H1 (cell line): ENCODE data around the gene FNDC1. TPM values are rescaled to one million over a fixed set of nuclear protein-coding genes. Genes with fewer than 3 reads are reported as not detected.

Source experiments
- KDM5A ChIP-seq: fragments of 200-600 bp; IDR thresholded peaks from 2 replicates; pipeline ENCODE4 v1.7.1; 2012; ENCODE audit warnings: mild to moderate bottlenecking, low read length, inconsistent platforms, mixed read lengths
- POU5F1 ChIP-seq: IDR thresholded peaks from 2 replicates; pipeline ENCODE4 v1.6.1; 2011; ENCODE audit warnings: low read depth, mild to moderate bottlenecking, low read length, moderate library complexity
- SUZ12 ChIP-seq: fragments of 200-600 bp; sonication (generic); IDR thresholded peaks from 2 replicates; pipeline ENCODE4 v1.6.1; 2012; ENCODE audit warnings: mild to moderate bottlenecking, inconsistent platforms, low read length, moderate library complexity, mixed read lengths
- polyA plus RNA-seq, 7 experiments: library from polyadenylated mRNA; depleted of rRNA in 3 of 7; stranded (reverse) in 5 of 7; unstranded in 2 of 7; fragments of >200 nt in 5 of 7; fragments of 200-250 nt in 2 of 7; gene quantifications; 1 replicate in 5 of 7; 2 replicates in 1 of 7; 4 replicates in 1 of 7; pipeline versions ENCODE4 v1.2.1 to v1.2.3, GENCODE V29; 2011 to 2013; ENCODE audit warnings: missing spikeins in 2 of 7, mixed read lengths in 2 of 7
- total RNA-seq: library from RNA; stranded (reverse); fragmentation: NEBNext Ultra II Directional; extraction: Animal tissue kit (Norgen Biotek cat#: 25700); gene quantifications from 2 replicates; pipeline ENCODE4 v1.2.1, GENCODE V29; 2021
- TF ChIP-seq, protein P1 (sequence below), 3 experiments: IDR thresholded peaks; 1 replicate in 2 of 3; 2 replicates in 1 of 3; pipeline versions ENCODE4 v1.5.1 to v1.6.1; 2011; ENCODE audit warnings: low read length in 3 of 3, mild to moderate bottlenecking in 3 of 3, inconsistent platforms in 2 of 3, low read depth in 1 of 3, moderate library complexity in 1 of 3; ENCODE audit not compliant: insufficient read depth in 1 of 3; ENCODE audit errors: control extremely low read depth in 1 of 3

FNDC1 gene
- total and polyA plus RNA-seq, 2 of the 8 experiments (the other 6 are each of a cell fraction or from before 2014, with no cell fraction given): 0.06 to 0.30 TPM

DNA sequence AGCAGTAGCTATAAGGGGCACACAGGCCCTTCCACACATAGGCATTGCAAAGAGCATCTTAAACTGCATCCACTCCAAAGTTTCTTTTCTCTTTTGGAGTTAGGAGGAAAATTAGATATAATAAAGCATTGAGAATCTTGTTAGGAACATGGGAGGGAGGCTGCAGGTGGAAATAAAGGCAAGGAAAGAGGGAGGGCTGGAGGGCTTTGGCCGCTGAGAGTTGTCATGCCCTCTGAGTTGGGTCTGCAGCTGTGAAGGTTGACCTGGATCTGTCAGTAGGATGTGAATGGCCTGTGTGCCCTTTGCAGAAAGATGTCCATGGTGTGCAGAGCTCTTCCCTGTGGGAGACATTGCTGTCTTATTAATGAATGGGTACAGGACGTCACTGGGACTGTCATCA, 134.0 kb downstream of the FNDC1 start (continued):
- TF ChIP-seq, protein P1, sequence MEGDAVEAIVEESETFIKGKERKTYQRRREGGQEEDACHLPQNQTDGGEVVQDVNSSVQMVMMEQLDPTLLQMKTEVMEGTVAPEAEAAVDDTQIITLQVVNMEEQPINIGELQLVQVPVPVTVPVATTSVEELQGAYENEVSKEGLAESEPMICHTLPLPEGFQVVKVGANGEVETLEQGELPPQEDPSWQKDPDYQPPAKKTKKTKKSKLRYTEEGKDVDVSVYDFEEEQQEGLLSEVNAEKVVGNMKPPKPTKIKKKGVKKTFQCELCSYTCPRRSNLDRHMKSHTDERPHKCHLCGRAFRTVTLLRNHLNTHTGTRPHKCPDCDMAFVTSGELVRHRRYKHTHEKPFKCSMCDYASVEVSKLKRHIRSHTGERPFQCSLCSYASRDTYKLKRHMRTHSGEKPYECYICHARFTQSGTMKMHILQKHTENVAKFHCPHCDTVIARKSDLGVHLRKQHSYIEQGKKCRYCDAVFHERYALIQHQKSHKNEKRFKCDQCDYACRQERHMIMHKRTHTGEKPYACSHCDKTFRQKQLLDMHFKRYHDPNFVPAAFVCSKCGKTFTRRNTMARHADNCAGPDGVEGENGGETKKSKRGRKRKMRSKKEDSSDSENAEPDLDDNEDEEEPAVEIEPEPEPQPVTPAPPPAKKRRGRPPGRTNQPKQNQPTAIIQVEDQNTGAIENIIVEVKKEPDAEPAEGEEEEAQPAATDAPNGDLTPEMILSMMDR (IDR thresholded peaks at IDR 0.05; ENCODE audit: control extremely low read depth in 1 of 3, insufficient read depth in 1 of 3, low read depth in 1 of 3, low read length in 3 of 3): no peak
- TF ChIP-seq SUZ12: no peak
- no peak for TF ChIP-seq POU5F1
- no peak for TF ChIP-seq KDM5A
